ENCODE measurements around the gene CAMK2B. TPM values are rescaled to one million over a fixed set of nuclear protein-coding genes. Genes with fewer than 3 reads are reported as not detected.

CAMK2B gene
- total RNA-seq, 4 donors from 2014 or later: 0.26 to 0.95 (median 0.69) TPM

- WGBS, 2 donors: 73% methylated on average over 5 of the region's 10 CpGs; no CpG with 5 or more reads in 1 of the 2 donors
- no peaks in the 10 kb centered on the region for H3K36me3 ChIP-seq
- no peak overlapping the region for H3K27ac ChIP-seq
- intact Hi-C loops (cut with DNase I): no loop called here
- H3K4me1 ChIP-seq: no peaks in the 10 kb centered on the region
- no peak overlapping the region for H3K4me3 ChIP-seq
- H3K9me3 ChIP-seq: no peaks in the 10 kb centered on the region
- TF ChIP-seq, protein P1, sequence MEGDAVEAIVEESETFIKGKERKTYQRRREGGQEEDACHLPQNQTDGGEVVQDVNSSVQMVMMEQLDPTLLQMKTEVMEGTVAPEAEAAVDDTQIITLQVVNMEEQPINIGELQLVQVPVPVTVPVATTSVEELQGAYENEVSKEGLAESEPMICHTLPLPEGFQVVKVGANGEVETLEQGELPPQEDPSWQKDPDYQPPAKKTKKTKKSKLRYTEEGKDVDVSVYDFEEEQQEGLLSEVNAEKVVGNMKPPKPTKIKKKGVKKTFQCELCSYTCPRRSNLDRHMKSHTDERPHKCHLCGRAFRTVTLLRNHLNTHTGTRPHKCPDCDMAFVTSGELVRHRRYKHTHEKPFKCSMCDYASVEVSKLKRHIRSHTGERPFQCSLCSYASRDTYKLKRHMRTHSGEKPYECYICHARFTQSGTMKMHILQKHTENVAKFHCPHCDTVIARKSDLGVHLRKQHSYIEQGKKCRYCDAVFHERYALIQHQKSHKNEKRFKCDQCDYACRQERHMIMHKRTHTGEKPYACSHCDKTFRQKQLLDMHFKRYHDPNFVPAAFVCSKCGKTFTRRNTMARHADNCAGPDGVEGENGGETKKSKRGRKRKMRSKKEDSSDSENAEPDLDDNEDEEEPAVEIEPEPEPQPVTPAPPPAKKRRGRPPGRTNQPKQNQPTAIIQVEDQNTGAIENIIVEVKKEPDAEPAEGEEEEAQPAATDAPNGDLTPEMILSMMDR (IDR thresholded peaks at IDR 0.05): no peak
- TF ChIP-seq POLR2A (IDR thresholded peaks at IDR 0.05): no peak
- H3K27me3 ChIP-seq: no peaks in the 10 kb centered on the region
- DNase-seq: no peak
These were observed 42.7 kb downstream of the CAMK2B start for GRCh38 chr7:44282601-44283171.

- H3K27me3 ChIP-seq: peaks cover 0 to under 1% (median 0%) of the 10 kb centered on the region in 4 donors
- H3K36me3 ChIP-seq: no peaks in the 10 kb centered on the region
- H3K4me3 ChIP-seq: no peak overlapping the region
- intact Hi-C loops (cut with DNase I): no loop called here
- no peaks in the 10 kb centered on the region for H3K9me3 ChIP-seq
- no peak overlapping the region for H3K27ac ChIP-seq
- no peak for TF ChIP-seq POLR2A (IDR thresholded peaks at IDR 0.05)
- TF ChIP-seq, protein P1 (IDR thresholded peaks at IDR 0.05): no peak
- WGBS, 2 donors: 92% methylated on average over 5 of the region's 15 CpGs; no CpG with 5 or more reads in 1 of the 2 donors
- no peaks in the 10 kb centered on the region for H3K4me1 ChIP-seq
- DNase-seq: no peak
These were observed 43.4 kb downstream of the CAMK2B start for GRCh38 chr7:44281811-44282600.

DNA sequence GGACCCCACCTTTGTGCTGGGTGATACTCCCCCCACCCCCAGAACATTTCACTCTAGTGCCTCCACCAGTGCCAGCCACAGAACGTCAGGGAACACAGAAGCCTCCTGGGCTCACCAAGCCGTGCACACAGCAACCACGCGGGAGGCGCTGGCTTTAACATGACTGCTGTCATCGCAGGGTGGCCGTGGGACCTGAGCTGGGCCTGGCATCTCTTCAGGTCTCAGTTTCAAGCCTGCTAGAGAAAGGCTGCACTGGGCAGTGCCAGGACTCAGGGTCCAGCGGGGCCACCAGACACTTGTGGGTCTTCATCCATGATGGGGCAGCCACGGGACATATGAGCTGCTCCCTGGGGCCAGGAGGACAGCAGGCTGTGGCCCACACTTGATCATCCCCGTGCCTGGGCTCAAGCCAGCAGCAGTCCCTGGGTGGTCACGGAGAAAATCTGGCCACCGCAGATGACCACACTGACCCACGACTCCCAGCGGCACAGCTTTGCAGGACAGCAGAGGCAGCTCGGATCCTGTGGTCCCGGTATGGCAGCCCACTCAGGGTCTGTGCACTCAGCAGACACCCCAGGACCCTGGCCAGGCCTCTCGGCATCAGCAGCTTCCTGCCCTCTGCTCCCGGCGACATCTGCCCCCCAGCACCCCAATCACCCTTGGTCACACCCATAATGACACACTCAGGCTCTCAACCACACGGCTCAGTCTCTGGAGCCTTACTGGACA, 44.2 kb downstream of the CAMK2B start:
- Histone ChIP-seq H3K36me3 (no peaks in the 10 kb centered on the region), H3K4me1 (no peaks in the 10 kb centered on the region), H3K27ac (no peak overlapping the region), H3K27me3 (peaks cover 0 to 9% (median 0%) of the 10 kb centered on the region in 4 donors), H3K4me3 (no peak overlapping the region), H3K9me3 (no peaks in the 10 kb centered on the region)
- DNase-seq: no peak
- 79 to 84% methylated on average over 7 to 8 of the region's 20 CpGs for WGBS, 2 donors
- intact Hi-C loops (cut with DNase I): no loop called here
- TF ChIP-seq, protein P1 (IDR thresholded peaks at IDR 0.05): no peak
- no peak for TF ChIP-seq POLR2A (IDR thresholded peaks at IDR 0.05)

- no peak overlapping the region for H3K4me3 ChIP-seq
- no peaks in the 10 kb centered on the region for H3K4me1 ChIP-seq
- peaks cover 0 to 15% (median 0%) of the 10 kb centered on the region in 4 donors for H3K27me3 ChIP-seq
- no peak for DNase-seq
- no peak for TF ChIP-seq POLR2A (IDR thresholded peaks at IDR 0.05)
- TF ChIP-seq, protein P1 (IDR thresholded peaks at IDR 0.05): no peak
- no peak overlapping the region for H3K27ac ChIP-seq
- 70 to 71% methylated on average over 8 of the region's 8 CpGs for WGBS, 2 donors
- H3K36me3 ChIP-seq: no peaks in the 10 kb centered on the region
- intact Hi-C loops (cut with DNase I): no loop called here
- H3K9me3 ChIP-seq: no peaks in the 10 kb centered on the region
These were observed 44.8 kb downstream of the CAMK2B start for GRCh38 chr7:44280636-44280992.

Data from esophagus squamous epithelium (tissue), 5 donors.